Rectal smooth muscle tissue (tissue), 1 donor: ENCODE data around the gene KIAA0513.

Experiments
- H3K27ac ChIP-seq: one replicate; pipeline ENCODE4 v1.7.0; 2013; ENCODE audit warnings: low read depth, low read length, inconsistent platforms
- H3K27me3 ChIP-seq: one replicate; pipeline ENCODE4 v1.7.0; 2013; ENCODE audit warnings: low read length; ENCODE audit not compliant: control insufficient read depth, insufficient read depth
- H3K36me3 ChIP-seq: one replicate; pipeline ENCODE4 v1.7.0; 2013; ENCODE audit warnings: low read length; ENCODE audit not compliant: control insufficient read depth, insufficient read depth
- H3K4me1 ChIP-seq: one replicate; pipeline ENCODE4 v1.7.0; 2013; ENCODE audit warnings: low read length; ENCODE audit not compliant: control insufficient read depth, insufficient read depth
- H3K4me3 ChIP-seq: one replicate; pipeline ENCODE4 v1.7.0; 2013; ENCODE audit warnings: low read length
- H3K9ac ChIP-seq: one replicate; pipeline ENCODE4 v1.7.0; 2013; ENCODE audit warnings: low read length

KIAA0513 gene

GRCh38 chr16:85061566-85061965 lies 34.0 kb downstream of the KIAA0513 start:
- Histone ChIP-seq H3K4me3 (no peak overlapping the region), H3K4me1 (no peaks in the 10 kb centered on the region), H3K27ac (no peak overlapping the region), H3K27me3 (no peaks in the 10 kb centered on the region), H3K9ac (no peak overlapping the region), H3K36me3 (no peaks in the 10 kb centered on the region)

GRCh38 chr16:85062323-85062722 lies 34.7 kb downstream of the KIAA0513 start:
- H3K27me3 ChIP-seq, result no peaks in the 10 kb centered on the region
- no peak overlapping the region for H3K9ac ChIP-seq
- no peak overlapping the region for H3K4me3 ChIP-seq
- H3K27ac ChIP-seq, result no peak overlapping the region
- no peaks in the 10 kb centered on the region for H3K4me1 ChIP-seq
- H3K36me3 ChIP-seq, result peaks cover 3% of the 10 kb centered on the region

- no peaks in the 10 kb centered on the region for H3K4me1 ChIP-seq
Observed at GRCh38 chr16:85062845-85063244, 35.2 kb downstream of the KIAA0513 start.

GRCh38 chr16:85064186-85064585 lies 36.6 kb downstream of the KIAA0513 start:
- Histone ChIP-seq H3K9ac (no peak overlapping the region), H3K4me3 (no peak overlapping the region), H3K27me3 (no peaks in the 10 kb centered on the region), H3K27ac (no peak overlapping the region), H3K4me1 (no peaks in the 10 kb centered on the region), H3K36me3 (peaks cover 6% of the 10 kb centered on the region)

More at GRCh38 chr16:85062845-85063244, 35.2 kb downstream of the KIAA0513 start:
- Histone ChIP-seq H3K27me3 (no peaks in the 10 kb centered on the region), H3K9ac (no peak overlapping the region), H3K27ac (no peak overlapping the region), H3K4me3 (no peak overlapping the region), H3K36me3 (peaks cover 6% of the 10 kb centered on the region)

- H3K4me3 ChIP-seq, result no peak overlapping the region
- H3K27me3 ChIP-seq, result no peaks in the 10 kb centered on the region
- peaks cover 6% of the 10 kb centered on the region for H3K36me3 ChIP-seq
- H3K4me1 ChIP-seq, result no peaks in the 10 kb centered on the region
- no peak overlapping the region for H3K9ac ChIP-seq
- H3K27ac ChIP-seq, result no peak overlapping the region
Observed at GRCh38 chr16:85065099-85065498, 37.5 kb downstream of the KIAA0513 start.

DNA sequence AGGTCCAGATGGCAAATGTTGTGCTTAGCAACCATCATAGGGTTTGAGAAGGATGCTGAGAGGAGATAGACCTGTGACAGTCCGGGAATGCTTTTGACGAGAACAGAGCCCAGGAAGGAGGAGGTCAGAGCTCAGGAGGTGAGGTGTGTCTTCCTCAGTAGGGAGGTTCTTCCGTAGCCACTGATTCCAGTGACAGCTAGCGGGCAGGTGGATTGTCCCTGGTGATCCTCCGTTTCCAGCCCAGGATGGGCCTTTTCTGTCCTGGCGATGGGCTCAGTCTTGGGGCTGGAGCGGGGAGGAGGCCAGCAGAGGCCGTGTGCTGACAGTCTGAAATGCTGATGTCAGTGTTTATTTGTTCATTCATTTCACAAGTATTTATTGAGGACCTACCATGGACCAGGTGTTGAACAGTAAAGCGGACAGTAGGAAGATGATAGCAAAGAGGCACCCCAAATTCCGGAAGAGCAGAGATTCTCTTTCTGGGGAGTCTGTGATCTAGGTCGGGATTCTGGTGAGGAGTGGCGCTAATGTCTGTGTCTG lies 38.8 kb downstream of the KIAA0513 start:
- H3K27ac ChIP-seq, result no peak overlapping the region
- no peaks in the 10 kb centered on the region for H3K27me3 ChIP-seq
- H3K36me3 ChIP-seq, result peaks cover 11% of the 10 kb centered on the region
- H3K4me1 ChIP-seq, result no peaks in the 10 kb centered on the region
- H3K4me3 ChIP-seq, result no peak overlapping the region
- no peak overlapping the region for H3K9ac ChIP-seq

DNA sequence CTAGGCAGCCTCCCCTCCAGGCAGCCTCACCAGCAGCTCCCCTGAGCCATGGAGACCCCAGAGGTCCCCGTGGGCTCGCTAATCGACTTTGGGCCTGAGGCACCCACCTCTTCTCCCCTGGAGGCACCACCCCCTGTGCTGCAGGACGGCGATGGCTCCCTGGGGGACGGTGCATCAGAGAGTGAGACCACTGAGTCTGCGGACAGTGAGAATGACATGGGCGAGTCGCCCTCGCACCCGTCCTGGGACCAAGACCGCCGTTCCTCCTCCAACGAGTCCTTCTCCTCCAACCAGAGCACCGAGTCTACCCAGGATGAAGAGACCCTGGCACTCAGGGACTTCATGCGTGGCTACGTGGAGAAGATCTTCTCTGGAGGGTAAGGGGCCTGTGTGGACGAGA lies 39.4 kb downstream of the KIAA0513 start:
- peaks cover 11% of the 10 kb centered on the region for H3K36me3 ChIP-seq
- no peak overlapping the region for H3K4me3 ChIP-seq
- no peaks in the 10 kb centered on the region for H3K4me1 ChIP-seq
- H3K9ac ChIP-seq, result no peak overlapping the region
- H3K27ac ChIP-seq, result no peak overlapping the region
- H3K27me3 ChIP-seq, result no peaks in the 10 kb centered on the region

DNA sequence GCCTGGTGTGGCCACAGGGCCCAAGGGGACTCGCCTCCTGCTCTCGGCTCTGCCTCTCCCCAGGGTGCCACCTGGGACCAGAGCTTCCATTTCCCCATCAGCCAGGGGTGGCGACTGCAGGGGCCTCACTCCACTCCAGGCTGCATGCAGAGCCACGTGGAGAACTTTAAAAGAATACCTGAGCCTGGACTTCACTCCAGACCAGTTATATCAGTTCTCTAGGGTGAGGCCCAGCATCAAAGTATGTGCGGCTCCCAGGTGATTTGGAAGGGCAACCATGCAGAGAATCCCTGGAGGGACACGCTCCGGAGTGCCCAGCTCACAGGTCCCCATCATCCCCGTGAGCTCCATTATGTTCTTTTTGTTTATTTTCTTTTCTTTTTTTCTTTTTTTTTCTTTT lies 39.8 kb downstream of the KIAA0513 start:
- Histone ChIP-seq H3K27me3 (no peaks in the 10 kb centered on the region), H3K4me3 (no peak overlapping the region), H3K27ac (no peak overlapping the region), H3K4me1 (no peaks in the 10 kb centered on the region), H3K9ac (no peak overlapping the region), H3K36me3 (peaks cover 11% of the 10 kb centered on the region)

- H3K36me3 ChIP-seq, result peaks cover 15% of the 10 kb centered on the region
- no peak overlapping the region for H3K4me3 ChIP-seq
- H3K9ac ChIP-seq, result no peak overlapping the region
- H3K27me3 ChIP-seq, result no peaks in the 10 kb centered on the region
- no peak overlapping the region for H3K27ac ChIP-seq
- H3K4me1 ChIP-seq, result no peaks in the 10 kb centered on the region
Observed at GRCh38 chr16:85068746-85069145, 41.2 kb downstream of the KIAA0513 start.

DNA sequence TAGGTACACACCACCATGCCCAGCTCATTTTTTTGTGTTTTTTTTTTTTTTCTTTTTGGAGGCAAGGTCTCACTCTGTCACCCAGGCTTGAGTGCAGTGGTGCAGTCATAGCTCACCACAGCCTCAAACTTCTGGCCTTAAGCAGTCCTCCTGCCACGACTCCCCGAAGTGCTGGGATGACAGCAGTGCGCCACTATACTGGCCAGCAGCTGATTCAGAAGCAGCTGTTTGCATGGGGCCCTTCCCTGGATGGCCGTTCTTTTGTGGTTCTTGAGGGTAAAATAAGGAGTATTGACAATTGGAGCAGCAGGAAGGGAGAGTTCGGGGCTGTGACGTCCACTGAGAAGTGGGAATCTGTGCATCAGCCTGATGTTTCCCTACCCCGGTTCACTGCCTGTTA lies 41.6 kb downstream of the KIAA0513 start:
- H3K36me3 ChIP-seq, result peaks cover 15% of the 10 kb centered on the region
- H3K9ac ChIP-seq, result no peak overlapping the region
- no peaks in the 10 kb centered on the region for H3K27me3 ChIP-seq
- no peaks in the 10 kb centered on the region for H3K4me1 ChIP-seq
- no peak overlapping the region for H3K4me3 ChIP-seq
- no peak overlapping the region for H3K27ac ChIP-seq

- Histone ChIP-seq H3K36me3 (peaks cover 12% of the 10 kb centered on the region), H3K4me3 (no peak overlapping the region), H3K4me1 (no peaks in the 10 kb centered on the region), H3K27ac (no peak overlapping the region), H3K27me3 (no peaks in the 10 kb centered on the region), H3K9ac (no peak overlapping the region)
Observed at GRCh38 chr16:85072076-85072860, 44.7 kb downstream of the KIAA0513 start.

GRCh38 chr16:85072947-85073346 lies 45.4 kb downstream of the KIAA0513 start:
- no peak overlapping the region for H3K4me3 ChIP-seq
- H3K9ac ChIP-seq, result no peak overlapping the region
- no peaks in the 10 kb centered on the region for H3K27me3 ChIP-seq
- no peak overlapping the region for H3K27ac ChIP-seq
- no peaks in the 10 kb centered on the region for H3K4me1 ChIP-seq
- peaks cover 10% of the 10 kb centered on the region for H3K36me3 ChIP-seq
